ENCODE measurements around the gene ATP2B2.

The ATP2B2 gene

DNA sequence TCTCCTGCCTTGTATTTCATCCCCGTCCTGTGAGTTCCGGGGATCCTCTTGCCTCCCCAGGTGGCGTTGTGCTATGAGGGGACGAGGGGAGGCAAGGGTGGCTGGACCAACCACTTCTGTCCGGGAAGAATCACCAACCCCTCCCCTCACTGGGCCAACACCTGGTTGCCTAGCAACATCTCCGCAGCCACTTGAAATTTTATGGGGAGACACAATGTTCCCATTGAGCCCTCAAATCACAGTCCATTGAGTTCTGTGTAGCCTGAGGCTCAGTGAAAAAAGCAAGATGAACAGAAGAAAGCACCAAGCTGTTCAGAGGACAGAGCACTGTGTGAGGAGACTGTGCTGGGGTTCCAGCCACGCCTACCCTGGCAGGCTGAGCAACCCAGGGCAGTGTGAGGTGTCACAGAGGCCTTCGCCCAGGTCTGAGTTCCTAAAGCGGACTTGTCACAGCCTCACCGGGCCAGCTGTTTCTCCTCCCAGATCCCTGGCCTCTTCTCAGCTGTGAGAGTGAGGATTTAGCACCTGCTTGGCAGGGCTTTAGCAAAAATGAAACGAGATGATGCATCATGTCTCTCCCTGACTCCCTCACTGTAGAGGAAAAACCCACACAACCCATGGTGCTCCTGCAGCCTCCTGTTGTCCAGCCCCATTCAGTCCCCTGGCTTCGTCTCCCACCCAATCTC, 76.8 kb downstream of the ATP2B2 start:
- no peak for DNase-seq (ENCODE audit: low read depth)

DNA sequence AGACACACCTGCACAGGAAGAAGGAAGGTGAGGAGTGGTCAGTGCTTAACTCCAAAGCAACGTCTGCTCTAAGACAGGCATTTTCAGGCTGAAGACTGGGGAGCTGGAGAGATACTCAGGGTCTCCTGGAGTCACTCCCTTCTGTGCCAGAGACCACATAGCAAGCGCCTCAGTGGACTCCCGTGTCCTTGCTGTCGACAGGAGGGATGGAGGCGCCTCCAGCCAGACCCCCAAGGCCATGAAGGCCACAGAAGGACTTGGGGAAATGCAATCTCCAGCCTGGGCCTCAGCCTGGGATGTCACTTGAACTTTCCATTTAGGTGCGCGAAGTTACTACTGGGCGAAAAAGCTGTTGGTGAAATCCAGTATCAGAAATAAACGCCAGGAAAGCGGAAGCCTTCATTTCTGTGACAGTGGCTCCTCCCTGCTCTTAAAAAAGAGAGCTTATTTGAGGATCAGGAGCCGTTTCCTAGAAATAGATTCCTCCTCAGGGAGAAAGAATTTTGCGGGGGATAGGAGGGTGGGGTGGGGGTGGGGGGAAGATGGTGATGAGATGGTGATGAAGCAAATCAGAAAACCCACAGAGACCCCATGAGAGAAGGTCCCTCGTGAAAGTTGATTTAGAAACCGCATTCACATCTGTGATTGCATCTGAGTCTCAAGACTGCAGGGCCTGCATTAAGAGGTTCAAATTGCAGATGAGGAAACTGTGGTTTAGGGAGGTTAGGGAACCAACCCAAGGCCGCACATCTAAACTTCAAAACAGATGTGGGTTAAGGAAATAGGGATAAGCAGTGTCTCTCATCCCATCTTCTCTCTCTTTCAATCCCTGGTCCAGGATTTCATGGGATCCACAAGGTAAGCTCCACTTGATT, 78.8 kb downstream of the ATP2B2 start:
- DNase-seq (ENCODE audit: low read depth): no peak

DNA sequence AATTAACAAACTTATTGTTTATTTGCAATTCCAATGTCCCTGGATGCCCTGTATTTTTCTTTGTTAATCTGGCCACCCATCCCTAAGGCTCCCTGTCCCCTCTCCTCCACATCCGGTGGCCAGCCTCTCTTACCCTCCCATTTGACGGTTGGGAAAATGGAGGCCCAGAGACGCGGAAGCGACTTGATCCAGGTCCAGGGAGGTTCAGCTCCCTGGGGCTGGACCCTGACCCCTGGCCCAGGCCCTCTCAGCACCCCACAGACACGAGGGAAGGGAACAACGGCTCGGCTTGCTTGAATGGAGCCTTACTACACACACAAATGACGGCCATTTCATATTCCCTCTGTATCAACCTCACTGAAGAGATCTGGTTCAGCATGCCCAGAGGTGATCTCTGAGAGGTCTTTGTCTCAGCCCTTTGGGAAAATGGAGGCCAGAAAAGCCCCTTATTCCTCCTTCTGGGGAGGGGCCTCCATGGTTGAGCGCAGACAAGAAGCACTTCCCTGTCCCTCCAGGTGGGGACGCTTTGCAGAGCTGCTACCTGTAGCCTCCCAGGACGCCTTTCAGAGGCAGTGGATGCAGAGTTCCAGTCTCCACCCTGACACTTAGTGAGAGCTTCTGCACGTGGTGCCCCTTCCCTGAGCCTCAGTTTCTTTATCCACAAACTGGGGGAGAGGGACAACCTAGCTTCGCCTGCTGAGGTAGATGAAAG, 82.1 kb downstream of the ATP2B2 start:
- no peak for DNase-seq (ENCODE audit: low read depth)

DNA sequence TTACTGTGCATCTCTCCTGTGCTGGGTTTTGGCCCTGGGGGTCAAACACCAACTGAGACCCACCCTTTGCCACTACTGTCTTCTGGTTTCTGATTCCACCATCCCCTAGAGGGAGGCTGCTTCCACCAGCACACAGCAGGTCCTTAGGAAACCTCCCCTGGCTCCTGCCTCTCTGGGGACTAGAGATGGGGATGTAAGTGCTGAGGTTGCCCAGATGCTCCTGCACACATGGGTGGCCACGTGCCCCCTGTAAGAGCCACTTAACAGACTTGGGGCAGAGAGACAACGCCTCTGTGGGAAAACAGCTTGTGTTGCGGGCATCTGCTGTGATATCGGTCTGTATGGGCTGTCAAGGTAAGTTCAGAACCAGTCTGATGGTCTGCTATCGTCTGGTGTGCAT, 83.4 kb downstream of the ATP2B2 start:
- DNase-seq (ENCODE audit: low read depth): no peak

DNA sequence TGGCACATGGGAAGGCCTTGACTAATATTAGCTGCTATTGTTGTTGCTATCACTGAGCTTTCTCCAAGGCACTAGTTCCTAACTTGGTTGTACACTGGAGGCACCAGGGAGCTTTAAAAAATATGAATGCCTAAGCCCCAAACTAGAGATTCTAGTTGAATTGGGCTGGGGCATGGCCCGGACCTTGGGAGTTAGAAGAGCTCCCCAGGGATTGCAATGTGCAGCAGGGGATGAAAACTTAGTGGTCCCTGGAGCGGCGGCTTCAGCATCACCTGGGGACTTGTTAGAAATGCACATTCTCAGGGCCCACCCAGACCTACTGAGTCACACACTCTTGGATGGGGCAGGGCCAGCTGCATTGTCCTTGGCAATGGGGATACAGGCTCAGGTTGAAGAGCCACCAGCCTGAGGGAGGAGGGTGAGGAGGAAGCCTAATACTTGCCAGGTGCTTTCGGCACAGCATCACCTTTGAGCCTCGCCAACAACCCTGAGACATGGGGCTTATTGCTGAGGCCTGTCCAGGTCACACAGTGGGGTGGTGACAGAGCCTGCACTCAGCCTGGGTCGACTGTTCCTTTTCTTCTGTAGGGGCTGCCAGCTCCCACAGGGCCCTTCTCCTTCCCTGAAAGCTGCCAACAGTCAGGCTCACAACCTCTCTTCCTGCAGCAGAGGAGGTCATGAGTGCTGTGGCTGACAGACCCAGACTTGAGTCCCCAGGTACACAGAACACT, 84.5 kb downstream of the ATP2B2 start:
- DNase-seq (ENCODE audit: low read depth): no peak

DNA sequence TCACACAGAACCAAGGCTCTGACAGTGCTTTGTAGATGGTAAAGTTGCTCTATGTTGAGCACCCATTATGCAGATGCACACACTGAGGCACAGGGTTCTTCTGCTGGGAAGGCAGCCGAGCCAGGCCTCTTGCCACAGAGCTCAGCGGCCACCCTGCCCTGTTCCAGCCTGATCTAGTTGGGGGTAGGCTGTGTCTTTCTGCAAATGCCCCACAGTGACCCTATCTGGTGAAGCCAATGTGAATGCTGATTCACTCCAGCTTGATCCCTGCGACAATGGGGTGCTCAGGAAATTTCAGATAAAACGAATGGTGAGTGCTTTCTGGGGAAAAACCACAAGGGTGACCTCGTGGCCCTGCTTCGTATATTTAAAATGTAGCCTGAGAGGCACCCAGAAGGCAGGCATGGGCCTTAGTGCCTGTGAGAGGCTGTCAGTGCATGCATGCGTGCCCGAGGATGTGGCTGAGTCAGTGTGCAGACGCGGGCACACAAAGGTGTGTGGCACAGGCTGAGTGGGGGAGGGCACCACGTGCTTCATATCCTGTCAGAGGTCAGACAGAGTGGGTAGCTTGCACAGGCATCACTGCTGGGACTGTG, 85.7 kb downstream of the ATP2B2 start:
- DNase-seq (ENCODE audit: low read depth): peak; percentile 39

DNA sequence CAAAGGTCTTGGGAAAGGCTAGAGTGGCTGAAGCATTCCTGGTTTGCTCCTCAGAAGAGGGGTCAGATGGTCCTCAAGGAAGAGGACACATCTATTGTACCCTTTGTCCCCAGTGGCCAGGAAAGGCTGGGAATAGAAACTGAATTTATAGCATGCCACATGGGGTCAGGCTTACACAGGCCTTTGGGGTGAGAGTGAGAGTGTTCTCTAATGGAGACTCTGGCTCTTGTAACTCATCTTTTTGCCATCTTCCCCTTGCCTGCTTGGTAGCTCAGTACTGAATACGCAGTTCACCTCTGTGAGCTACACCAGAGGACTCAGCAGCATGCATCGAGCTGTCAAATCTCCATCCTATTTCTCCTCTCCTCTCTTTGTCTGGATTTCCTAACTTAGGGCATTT, 87.5 kb downstream of the ATP2B2 start:
- no peak for DNase-seq (ENCODE audit: low read depth)

DNA sequence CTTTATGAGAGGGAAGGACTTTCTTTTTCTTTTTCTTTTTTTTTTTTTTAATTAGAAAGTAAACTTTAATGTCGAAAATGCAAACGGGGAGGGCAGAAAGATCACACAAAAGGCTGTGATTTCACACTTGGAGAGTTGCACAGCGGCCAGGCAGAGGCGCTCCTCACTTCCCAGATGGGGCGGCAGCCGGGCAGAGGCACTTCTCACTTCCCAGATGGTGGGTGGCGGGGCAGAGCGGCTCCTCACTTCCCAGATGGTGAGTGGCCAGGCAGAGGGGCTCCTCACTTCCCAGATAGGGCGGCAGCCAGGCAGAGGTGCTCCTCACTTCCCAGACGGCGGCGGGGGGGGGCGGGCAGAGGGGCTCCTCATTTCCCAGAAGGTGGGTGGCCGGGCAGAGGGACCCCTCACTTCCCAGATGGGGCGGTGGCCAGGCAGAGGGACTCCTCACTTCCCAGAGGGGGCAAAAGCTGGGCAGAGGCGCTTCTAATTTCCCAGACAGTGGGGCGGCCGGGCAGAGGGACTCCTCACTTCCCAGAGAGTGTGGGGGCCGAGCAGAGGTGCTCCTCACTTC, 88.6 kb downstream of the ATP2B2 start:
- DNase-seq (ENCODE audit: low read depth): no peak

DNA sequence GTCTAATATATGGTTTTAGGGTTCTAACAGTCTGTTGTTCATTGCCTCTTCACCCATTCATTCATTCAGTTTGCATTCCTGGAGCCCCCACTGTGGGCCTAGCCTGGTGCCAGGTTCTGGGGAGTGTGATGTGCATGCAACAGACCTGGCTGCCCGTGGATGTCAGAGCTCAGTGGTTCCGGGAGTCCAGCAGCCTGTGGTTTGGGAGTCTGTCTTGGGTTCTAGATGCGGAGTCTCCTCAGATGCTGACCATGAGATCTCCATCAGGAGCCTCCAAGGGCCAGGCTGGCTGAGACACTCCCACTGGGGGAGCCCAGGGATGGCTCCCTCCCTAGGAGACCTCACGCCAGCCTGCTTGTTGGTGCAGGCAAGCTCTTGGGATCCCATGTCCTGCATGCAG, 92.3 kb downstream of the ATP2B2 start:
- no peak for DNase-seq (ENCODE audit: low read depth)

DNA sequence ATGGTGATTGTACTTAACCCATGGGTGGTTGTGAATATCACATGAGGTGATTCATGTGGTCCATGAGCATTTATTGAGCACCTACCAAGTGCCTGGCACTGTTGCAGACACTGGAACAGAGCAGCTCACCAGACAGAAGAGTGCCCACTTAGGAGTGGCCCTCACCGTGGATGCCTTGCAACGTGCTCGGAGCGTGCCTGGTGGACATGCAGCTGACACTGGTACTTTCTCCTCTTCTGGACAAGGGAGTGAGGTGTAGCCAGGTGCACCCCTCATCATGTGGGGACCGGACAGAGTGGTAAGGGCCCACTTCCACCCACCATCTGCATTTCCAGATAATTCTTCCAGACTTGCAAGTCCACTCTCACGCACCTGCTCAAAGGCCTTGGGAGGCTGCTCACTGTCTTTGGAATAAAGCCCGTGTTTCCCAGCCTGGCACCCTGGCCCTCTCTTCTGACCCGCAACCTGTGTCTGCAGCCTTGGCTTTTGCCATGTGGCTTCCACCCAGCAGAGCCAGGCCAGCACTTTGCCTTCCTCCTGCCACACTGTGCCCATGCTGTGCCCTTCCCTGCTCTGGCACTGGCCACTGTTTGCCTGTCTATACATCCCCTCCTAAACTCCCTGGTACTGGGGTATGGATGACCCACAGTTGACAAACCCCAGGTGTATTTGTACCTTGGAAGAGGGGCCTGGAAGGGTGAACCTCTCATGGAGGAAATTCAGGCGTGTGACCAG, 93.6 kb downstream of the ATP2B2 start:
- DNase-seq (ENCODE audit: low read depth): no peak

DNA sequence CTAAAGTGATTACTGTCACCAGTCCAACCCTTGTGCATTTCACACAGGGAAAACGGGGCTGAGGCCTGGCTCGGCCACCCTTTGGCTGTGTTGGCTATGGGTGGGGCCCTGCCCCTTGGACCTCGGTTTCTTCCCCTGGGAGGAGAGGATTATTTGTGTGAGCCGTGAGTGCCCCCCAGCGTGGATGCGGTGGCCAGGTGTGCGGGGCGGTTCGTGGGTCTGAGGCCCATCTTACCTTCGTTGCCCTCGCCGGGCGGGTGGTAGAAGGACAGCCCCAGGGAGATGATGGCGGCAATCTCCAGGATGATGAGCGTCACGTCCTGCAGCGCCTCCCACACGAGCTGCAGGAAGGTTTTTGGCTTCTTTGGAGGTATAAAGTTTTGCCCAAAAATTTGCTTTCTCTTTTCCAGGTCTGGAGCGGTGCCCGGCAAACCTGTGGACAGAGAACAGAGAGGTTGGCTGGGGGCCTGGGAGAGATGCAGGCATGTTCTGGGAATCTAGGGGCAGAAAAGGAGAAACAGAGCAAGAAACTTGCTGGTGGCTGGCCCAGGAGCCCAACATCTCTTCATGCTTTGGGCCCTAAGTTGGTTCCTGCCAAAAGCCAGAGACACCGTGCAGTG, 94.9 kb downstream of the ATP2B2 start:
- DNase-seq (ENCODE audit: low read depth): no peak

DNA sequence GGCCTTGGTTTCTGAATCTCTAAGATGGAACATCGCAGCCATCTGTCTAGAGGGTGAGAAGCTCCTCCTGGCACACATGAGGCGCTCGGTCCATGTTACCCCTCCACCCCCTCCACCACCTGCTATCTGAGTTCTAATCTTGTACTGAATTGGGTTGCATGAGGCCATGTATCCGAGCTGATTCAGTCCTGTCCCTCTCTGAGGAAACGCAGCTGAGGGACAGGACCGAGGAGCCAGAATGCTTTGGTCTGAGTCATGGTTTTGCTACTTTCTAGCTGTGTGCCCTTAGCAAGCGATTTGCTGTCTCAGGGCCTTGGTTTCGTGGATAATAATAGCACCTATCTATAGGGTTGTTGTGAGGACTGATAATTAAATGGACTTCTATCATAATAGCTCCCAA, 96.7 kb downstream of the ATP2B2 start:
- DNase-seq (ENCODE audit: low read depth): no peak

DNA sequence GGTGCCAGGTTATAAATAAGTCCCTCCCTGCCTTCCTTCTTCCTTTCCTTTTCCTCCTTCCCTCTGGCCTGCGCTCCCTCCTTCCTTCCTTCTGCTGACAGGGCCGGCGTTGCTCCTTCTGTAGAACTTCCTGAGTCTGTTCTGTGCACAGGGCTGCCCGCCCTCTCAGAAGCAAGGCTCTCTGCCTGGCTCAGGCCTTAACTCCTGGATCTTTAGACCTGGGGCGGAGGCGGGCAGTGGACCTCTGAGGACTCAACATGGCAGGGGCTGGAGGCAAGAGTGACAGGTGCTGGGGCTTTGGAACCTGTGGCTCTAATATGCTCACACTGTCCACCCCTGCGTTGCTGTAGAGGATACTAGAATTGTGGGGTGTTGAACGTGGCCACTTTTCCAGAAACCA, 98.0 kb downstream of the ATP2B2 start:
- DNase-seq (ENCODE audit: low read depth): no peak

DNA sequence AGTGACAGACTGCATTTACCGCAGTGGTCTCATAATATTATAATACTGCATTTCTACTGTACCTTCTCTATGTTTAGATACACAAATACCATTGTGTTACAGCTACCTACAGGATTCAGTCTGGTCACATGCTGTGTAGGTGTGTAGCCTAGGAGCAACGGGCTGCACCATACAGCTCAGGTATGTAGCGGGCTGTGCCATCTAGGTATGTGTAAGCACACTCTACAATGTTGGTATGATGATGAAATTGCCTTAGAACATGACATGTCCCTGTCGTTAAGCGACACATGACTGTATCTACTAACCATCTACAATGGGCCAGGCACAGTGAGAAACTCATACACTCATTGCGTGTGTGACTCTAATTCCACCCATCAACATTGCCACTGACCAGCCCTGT, 99.0 kb downstream of the ATP2B2 start:
- no peak for DNase-seq (ENCODE audit: low read depth)

DNA sequence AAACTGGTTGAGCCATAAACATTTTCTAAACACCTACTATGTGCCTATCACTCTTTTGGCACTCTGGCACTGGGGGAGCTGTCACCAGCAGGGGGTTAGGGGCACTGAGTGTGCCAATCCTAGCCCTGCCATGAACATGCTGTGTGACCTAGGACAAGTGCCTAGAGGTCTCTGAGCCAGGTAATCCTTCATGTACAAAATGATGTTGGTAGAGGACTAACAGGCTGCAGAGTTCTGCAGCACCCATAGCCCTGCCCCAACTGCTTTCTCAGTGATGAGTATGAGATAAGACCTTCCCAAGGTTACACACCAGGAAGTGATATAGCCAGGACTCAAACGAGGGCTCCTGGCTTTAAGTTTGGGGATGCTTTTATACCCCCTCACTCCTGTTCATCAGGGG, 99.6 kb downstream of the ATP2B2 start:
- no peak for DNase-seq (ENCODE audit: low read depth)

DNA sequence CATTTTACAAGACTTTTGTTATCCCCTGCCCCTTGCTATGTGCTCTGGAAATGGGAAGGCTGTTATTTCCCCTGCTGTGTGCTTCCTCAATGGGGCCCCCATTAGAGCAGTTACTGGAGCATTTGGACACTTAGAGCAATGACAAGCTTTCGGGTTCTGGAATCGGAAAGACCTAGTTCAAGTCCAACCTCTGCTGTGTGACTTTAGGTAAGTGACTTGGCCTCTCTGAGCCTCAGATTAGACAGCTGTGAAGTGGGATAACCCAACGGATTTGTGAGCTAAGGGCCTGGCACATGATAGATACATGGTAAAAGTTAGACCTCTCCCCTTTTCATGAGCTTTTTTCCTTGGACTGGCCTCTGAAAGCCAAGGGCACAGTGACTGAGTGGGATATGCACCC, 100.5 kb downstream of the ATP2B2 start:
- DNase-seq (ENCODE audit: low read depth): no peak

DNA sequence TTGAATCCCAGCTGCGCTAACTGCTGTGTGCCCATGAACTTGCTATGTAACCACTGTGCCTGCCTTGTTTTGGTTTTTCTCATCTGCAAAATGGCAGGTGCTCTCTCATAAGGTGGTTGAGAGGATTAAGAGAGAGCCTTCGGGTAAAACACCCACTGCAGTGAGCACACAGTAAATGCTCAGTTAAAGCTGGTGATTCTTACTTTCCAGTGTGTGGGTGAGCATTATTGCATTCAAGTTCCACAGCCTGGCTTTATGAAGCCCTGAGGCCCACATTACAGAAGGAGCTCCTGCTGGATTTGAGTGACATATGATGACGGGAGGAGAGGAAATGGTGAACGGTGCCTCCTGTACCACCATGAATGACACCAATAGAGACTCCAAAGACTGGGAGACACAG, 101.0 kb downstream of the ATP2B2 start:
- DNase-seq (ENCODE audit: low read depth): no peak

DNA sequence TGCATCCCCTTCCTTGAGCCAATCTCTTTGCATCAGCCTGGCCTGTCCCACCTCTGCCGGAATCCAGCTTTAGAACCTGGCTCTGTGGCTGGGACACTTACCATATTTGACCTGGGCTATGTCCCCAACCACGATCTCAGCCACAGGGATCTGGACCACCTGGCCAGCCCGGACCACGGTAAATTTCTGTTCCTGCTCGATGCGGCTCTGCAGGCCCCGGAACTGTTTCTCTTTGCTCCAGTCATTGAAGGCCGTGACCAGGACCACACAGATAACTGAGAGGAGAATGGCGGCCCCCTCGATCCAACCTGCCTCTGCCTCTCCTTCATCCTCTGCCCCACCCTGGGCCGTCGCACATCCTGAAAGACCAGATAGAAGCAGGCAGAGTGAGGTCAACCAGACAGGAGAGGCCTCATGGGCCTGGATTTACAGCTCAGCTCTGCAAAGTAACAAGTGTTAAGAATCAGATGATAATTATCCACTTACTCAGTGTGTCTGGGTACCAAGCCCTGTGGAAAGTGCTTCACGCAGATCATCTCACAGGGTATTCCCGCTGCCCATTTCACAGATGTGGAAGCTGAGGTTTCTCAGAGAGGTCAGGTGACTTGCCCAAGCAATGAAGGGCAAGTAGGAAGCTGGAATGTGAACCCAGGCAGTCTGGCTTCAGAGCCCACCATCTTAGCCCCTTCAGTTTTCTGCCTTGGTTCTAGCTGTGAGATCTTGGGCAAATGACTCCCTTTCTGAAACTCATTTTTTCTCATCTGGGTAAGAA, 103.2 kb downstream of the ATP2B2 start:
- DNase-seq (ENCODE audit: low read depth): no peak

DNA sequence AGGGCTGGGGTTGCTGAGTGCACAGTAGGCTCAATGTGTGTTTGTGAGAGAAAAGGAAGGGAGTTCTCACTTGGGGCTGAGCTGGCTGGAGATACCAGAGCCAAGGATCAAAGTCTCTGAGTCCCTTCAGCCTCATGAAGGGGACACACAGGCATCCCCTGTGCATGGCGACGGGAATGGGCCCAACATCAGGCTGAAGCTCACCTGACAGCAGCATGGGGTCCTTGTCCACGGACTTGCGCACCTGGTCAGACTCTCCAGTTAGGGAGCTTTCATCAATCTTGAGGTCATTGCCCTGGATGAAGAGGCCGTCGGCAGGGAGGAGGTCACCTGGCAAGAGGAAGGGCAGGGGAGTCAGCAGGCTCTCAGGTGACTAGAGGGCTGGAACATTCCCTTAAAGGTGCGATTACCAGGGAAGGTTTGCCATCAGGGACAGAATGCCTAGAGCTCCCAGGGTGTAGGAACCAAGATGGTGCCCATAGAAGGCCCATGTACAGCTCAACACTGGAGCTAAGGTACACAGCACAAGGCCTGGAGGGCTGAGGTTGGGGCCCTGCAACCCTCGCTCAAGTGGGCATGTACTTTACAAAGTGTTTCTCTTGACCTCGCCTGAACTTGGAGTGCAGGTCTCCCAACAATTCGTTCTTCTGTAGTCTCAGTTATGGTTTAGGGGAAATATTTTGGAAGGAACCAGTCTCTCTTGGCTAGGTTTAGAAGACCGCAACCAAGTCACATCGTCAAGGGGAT, 104.5 kb downstream of the ATP2B2 start:
- DNase-seq (ENCODE audit: low read depth): no peak
